Effector memory CD8-positive, alpha-beta T cell (primary cell): Measurements from ENCODE around the gene AVL9.
"Not testable (repeated sequence)": the region's sequence is repeated elsewhere in the genome, so short reads cannot be mapped to it uniquely, and the experiment has no call there.

Experiments
- ATAC-seq: fragments of 150-1000 bp; cut with Tn5 transposase; replicated peaks from 2 replicates; pipeline ENCODE4 v1.10.0; 2021; ENCODE audit warnings: mild to moderate bottlenecking, moderate library complexity
- DNase-seq, 3 experiments: peaks; one replicate each; pipeline ENCODE4 v3.0.0; 2021
- H3K27ac Mint-ChIP-seq, 2 donors: one replicate each; pipeline ENCODE4 v1.8.0; 2022; ENCODE audit warnings: mild to moderate bottlenecking in 2 of 2, mixed read lengths in 2 of 2, moderate library complexity in 2 of 2
- H3K27me3 Mint-ChIP-seq, 2 donors: one replicate each; pipeline ENCODE4 v1.8.0; 2022; ENCODE audit warnings: mixed read lengths in 2 of 2
- H3K36me3 Mint-ChIP-seq: one replicate; pipeline ENCODE4 v1.8.0; 2022; ENCODE audit warnings: mild to moderate bottlenecking, moderate library complexity, mixed read lengths; ENCODE audit not compliant: insufficient read depth
- H3K4me1 Mint-ChIP-seq, 2 donors: one replicate each; pipeline ENCODE4 v1.8.0; 2022; ENCODE audit warnings: low read depth in 2 of 2, mixed read lengths in 2 of 2
- H3K4me3 Mint-ChIP-seq, 2 donors: one replicate each; pipeline ENCODE4 v1.8.0; 2022; ENCODE audit warnings: mild to moderate bottlenecking in 2 of 2, mixed read lengths in 2 of 2, moderate library complexity in 2 of 2
- H3K9me3 Mint-ChIP-seq, 2 donors: one replicate each; pipeline ENCODE4 v1.8.0; 2022; ENCODE audit warnings: mixed read lengths in 2 of 2

The AVL9 gene

DNA sequence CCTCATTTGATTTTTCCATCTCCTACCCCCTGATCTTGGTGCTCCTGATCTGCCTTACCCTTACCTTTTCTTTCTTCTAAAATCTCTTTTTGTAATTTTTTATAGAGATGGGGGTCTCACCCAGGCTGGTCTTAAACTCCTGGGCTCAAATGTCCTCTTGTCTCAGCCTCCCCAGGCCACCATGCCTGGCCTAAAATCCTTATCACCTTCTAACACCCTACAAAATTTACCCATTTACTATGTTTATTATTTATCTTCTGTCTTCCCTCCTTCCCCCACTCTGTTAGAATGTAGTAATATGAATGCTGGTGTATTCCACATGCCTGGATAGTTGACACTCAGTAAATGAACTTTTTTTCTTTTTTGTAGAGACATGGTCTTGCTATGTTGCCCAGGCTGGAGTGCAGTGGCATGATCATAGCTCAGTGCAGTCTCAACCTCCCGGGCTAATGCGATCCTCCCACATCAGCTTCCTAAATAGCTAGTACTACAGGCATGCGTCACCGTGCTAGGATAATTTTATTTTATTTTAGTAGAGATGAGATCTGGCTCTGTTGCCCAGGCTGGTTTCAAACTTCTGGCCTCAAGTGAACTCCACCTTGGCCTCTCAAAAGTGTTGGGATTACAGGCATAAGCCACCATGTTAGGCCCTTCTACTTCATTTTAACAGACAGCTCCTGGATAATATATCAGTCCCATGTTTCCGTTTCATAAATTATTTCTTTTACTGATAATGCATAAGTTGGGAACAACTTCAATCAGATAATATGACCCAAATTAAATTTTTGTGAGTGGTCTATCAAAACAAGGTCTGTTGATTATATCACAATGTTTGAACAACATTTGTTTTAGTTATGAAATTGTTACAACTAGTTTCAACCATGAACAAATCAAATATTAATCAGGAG lies 136.6 kb downstream of the AVL9 start:
- H3K27me3 Mint-ChIP-seq = peaks cover 9 to 11% of the 10 kb centered on the region in 2 donors
- ATAC-seq, DNase-seq, H3K4me1 Mint-ChIP-seq, H3K9me3 Mint-ChIP-seq, H3K36me3 Mint-ChIP-seq, H3K4me3 Mint-ChIP-seq, H3K27ac Mint-ChIP-seq: not testable (repeated sequence)

DNA sequence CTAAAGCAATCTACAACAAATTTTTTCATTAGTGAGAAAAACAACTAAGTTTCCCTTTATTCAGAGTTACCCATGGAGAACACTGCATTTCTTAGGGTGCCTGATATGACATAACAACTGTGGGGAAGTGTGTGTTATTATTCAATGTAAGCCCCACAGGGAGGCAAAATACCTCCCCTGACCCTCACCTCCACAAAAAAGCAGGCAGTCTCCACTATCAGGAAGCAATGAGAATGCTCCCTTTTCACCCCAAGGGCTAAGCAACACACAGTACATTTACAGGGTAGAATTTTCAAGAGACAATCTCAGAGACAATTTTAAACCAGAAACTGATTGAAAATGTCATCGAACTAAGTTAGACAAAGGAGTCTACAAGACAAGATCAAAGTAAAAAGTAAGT lies 138.2 kb downstream of the AVL9 start:
- not testable (repeated sequence) for H3K4me1 Mint-ChIP-seq, H3K36me3 Mint-ChIP-seq, H3K9me3 Mint-ChIP-seq, H3K27ac Mint-ChIP-seq, H3K4me3 Mint-ChIP-seq, ATAC-seq, H3K27me3 Mint-ChIP-seq, DNase-seq

DNA sequence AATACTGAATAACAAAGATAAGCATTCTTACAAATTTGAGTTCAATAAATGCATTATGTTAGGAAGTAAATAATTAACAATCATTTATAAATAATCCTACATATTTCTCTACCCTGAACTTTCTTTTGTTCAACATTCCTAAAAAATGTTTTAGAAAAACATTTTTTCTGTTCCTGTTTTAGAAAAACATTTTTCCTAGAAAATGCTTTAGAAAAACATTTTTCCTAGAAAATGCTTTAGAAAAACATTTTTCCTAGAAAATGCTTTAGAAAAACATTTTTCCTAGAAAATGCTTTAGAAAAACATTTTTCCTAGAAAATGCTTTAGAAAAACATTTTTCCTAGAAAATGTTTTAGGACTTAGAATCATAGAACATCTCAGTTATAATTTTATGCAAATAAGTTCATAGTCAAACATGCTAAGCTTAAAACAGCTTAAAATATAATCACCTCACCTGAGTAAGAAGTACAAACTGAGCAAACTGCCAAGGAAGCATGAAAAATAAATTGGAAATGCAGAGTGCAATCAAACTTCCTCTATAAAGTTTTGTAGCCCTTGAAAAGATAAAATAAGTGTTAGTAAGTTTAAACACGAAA lies 139.6 kb downstream of the AVL9 start:
- DNase-seq, H3K4me3 Mint-ChIP-seq, H3K27me3 Mint-ChIP-seq, ATAC-seq, H3K36me3 Mint-ChIP-seq, H3K9me3 Mint-ChIP-seq, H3K4me1 Mint-ChIP-seq, H3K27ac Mint-ChIP-seq: not testable (repeated sequence)

DNA sequence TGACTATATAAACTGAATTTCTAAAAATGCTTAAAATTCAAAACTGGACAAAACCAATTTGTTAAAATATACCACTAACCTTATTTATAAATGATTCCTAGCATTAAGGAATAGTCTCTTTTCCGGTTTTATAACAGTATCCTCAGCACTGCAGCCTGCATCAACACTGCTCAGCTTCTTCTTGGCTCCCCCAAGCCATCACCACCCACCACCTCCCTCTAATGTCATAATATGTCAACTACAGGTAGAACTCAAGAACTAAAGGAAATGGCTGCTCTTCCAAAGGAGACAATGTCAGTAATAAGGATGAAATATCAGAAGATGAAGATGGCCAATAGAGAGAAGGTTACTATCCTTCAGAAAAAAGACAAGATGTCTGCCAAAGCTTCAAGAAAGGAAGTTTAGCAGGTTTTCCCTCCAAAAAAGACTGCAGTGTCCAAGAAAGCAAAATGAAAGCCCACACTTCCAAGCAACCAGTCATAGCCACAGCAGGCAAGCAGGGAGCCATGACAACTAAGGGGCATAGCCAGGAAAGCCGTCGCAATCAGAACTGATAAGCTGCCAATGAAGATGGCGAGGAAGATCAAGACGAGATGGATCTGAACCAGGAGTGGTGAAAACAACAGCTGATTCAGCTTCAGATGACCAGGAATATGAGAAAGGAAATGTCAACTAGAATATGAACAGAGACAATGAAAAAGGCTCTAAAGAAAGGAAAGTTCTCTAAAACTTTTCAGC lies 141.6 kb downstream of the AVL9 start:
- not testable (repeated sequence) for H3K36me3 Mint-ChIP-seq, H3K27ac Mint-ChIP-seq, ATAC-seq, H3K4me1 Mint-ChIP-seq, H3K9me3 Mint-ChIP-seq, H3K27me3 Mint-ChIP-seq, H3K4me3 Mint-ChIP-seq, DNase-seq

DNA sequence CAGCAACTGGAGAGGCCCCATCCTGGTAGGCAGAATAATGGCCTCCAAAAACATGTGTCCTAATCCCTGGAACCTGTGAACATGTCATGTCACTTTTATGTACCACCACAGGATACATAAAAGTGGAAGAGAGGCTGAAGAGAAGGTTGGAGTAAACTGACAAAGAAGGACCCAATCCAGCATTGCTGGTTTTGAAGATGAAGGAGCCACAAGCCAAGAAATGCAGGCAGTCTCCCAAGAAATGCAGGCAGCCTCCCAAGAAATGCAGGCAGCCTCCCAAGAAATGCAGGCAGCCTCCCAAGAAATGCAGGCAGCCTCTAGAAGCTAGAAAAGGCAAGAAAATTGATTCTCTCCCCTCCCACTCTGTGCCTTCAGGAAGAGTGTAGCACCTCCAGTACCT lies 142.3 kb downstream of the AVL9 start:
- ATAC-seq, DNase-seq, H3K27ac Mint-ChIP-seq, H3K36me3 Mint-ChIP-seq, H3K4me1 Mint-ChIP-seq, H3K9me3 Mint-ChIP-seq, H3K4me3 Mint-ChIP-seq: not testable (repeated sequence)
- peaks cover 10 to 17% of the 10 kb centered on the region in 2 donors for H3K27me3 Mint-ChIP-seq
